Esophagus (tissue), 2 donors: ENCODE results near the gene RFPL1. TPM values are rescaled to one million over a fixed set of nuclear protein-coding genes. Genes with fewer than 3 reads are reported as not detected.

Source experiments
- polyA plus RNA-seq, 2 donors: library from polyadenylated mRNA; stranded (reverse); fragments of 200-250 nt; gene quantifications; one replicate each; pipeline ENCODE4 v1.2.3, GENCODE V29; 2013
- donor health status: healthy with polysubstance abuse.
- donor health status: Bipolar disorder and iron deficiency.

The RFPL1 gene
- polyA plus RNA-seq, 2 donors: 0.04 TPM; not detected in 1

Other genes starting within 250 kb of the RFPL1 start
- gene EMID1, start 232.7 kb upstream of the RFPL1 start, polyA plus RNA-seq: under 1 TPM; 0.22 to 0.54 TPM
- 10 to 100 TPM; 15.1 to 20.9 TPM for gene RHBDD3, start 170.6 kb upstream of the RFPL1 start, polyA plus RNA-seq
- 100 to 1,000 TPM; 103 to 138 TPM for gene EWSR1, start 170.3 kb upstream of the RFPL1 start, polyA plus RNA-seq
- gene GAS2L1, start 131.9 kb upstream of the RFPL1 start, polyA plus RNA-seq: 10 to 100 TPM; 24.3 to 25.2 TPM
- 1 to 10 TPM in 1 of 2 donors, under 1 TPM in 1; 0.48 to 1.0 TPM for gene RASL10A, start 122.9 kb upstream of the RFPL1 start, polyA plus RNA-seq
- 10 to 100 TPM; 32.0 to 44.6 TPM for gene AP1B1, start 50.0 kb upstream of the RFPL1 start, polyA plus RNA-seq
- under 1 TPM; 0.16 to 0.42 TPM for gene NEFH, start 41.6 kb downstream of the RFPL1 start, polyA plus RNA-seq
- 10 to 100 TPM; 11.7 to 15.5 TPM for gene THOC5, start 115.2 kb downstream of the RFPL1 start, polyA plus RNA-seq
- gene NIPSNAP1, start 142.5 kb downstream of the RFPL1 start, polyA plus RNA-seq: 10 to 100 TPM; 20.2 to 21.5 TPM
- gene NF2, start 165.1 kb downstream of the RFPL1 start, polyA plus RNA-seq: 1 to 10 TPM; 7.5 to 8.3 TPM